Prostate gland (tissue), 2 donors: ENCODE results near the gene BSND. TPM values are rescaled to one million over a fixed set of nuclear protein-coding genes. Genes with fewer than 3 reads are reported as not detected.

Experiments
- DNase-seq: peaks from one replicate; pipeline ENCODE4 v3.0.0-alpha.2; 2019; ENCODE audit warnings: low spot score
- H3K27ac ChIP-seq, 2 donors: fragments of 200-600 bp; sonication (generic); 2 replicates each; pipeline ENCODE4 v1.5.1; 2017 to 2019
- H3K27me3 ChIP-seq: fragments of 200-600 bp; sonication (generic); replicated peaks from 2 replicates; pipeline ENCODE4 v1.5.1; 2019; ENCODE audit not compliant: insufficient read depth
- H3K36me3 ChIP-seq, 2 donors: fragments of 200-600 bp; sonication (generic); 1 replicate in 1 of 2; 2 replicates in 1 of 2; pipeline versions ENCODE4 v1.5.1 to v1.8.1; 2017 to 2019
- H3K4me1 ChIP-seq: fragments of 200-600 bp; sonication (generic); replicated peaks from 2 replicates; pipeline ENCODE4 v1.5.1; 2019
- H3K4me3 ChIP-seq, 2 donors: fragments of 200-600 bp; sonication (generic); 2 replicates each; pipeline ENCODE4 v1.5.1; 2017 to 2019
- H3K9me3 ChIP-seq: fragments of 200-600 bp; sonication (generic); 2 replicates; pipeline ENCODE4 v1.5.1; 2017
- CTCF ChIP-seq, 4 experiments: fragments of 200-600 bp in 2 of 4; fragments of 450-650 bp in 2 of 4; sonication (generic) in 2 of 4; IDR thresholded peaks; 1 replicate in 3 of 4; 2 replicates in 1 of 4; pipeline ENCODE4 v1.5.1; 2016 to 2019; ENCODE audit warnings: antibody characterized with exemption in 4 of 4, mild to moderate bottlenecking in 2 of 4, moderate library complexity in 2 of 4
- POLR2A ChIP-seq: fragments of 450-650 bp; IDR thresholded peaks from one replicate; pipeline ENCODE4 v1.6.1; 2016; ENCODE audit warnings: antibody characterized with exemption, mild to moderate bottlenecking
- POLR2AphosphoS5 ChIP-seq: sonication (generic); formaldehyde crosslinking; IDR thresholded peaks from one replicate; pipeline ENCODE4 v1.6.1; 2017; ENCODE audit warnings: antibody characterized with exemption
- WGBS: methylation state at CpG from one replicate; pipeline ENCODE4 v1.1.5; 2018; 5-methylcytosine and 5-hydroxymethylcytosine counted together
- intact Hi-C: fragments of 100-400 bp; cut with DNase I; formaldehyde crosslinking; loops from one replicate; pipeline ENCODE4 v1.14.2; 2022
- total RNA-seq, 2 donors: library from RNA; depleted of rRNA; stranded (reverse); fragments of >200 nt; gene quantifications; one replicate each; pipeline ENCODE4 v1.1.0, GENCODE V29; 2016

BSND gene
- total RNA-seq, 2 donors from 2014 or later: 0.11 TPM; not detected in 1

- intact Hi-C loops: no loop called here
- Histone ChIP-seq H3K4me1 (no peaks in the 10 kb centered on the region), H3K9me3 (no peaks in the 10 kb centered on the region), H3K4me3 (no peak overlapping the region), H3K27ac (no peak overlapping the region), H3K36me3 (no peaks in the 10 kb centered on the region), H3K27me3 (no peaks in the 10 kb centered on the region)
- no peak for DNase-seq
- WGBS: 88% methylated on average over 1 of the region's 1 CpG
- no peak for TF ChIP-seq POLR2A
- no peak for TF ChIP-seq POLR2AphosphoS5
- TF ChIP-seq CTCF (IDR thresholded peaks at IDR 0.05): no peak
Measured at GRCh38 chr1:54969879-54970278, 28.9 kb upstream of the BSND start.

GRCh38 chr1:54970901-54971300, 27.8 kb upstream of the BSND start:
- WGBS: 90% methylated on average over 5 of the region's 5 CpGs
- no peak overlapping the region for H3K27ac ChIP-seq
- no peak for DNase-seq
- no peaks in the 10 kb centered on the region for H3K4me1 ChIP-seq
- intact Hi-C loops: no loop called here
- H3K27me3 ChIP-seq: no peaks in the 10 kb centered on the region
- no peaks in the 10 kb centered on the region for H3K36me3 ChIP-seq
- no peak for TF ChIP-seq POLR2A
- TF ChIP-seq CTCF (IDR thresholded peaks at IDR 0.05): no peak
- TF ChIP-seq POLR2AphosphoS5: no peak
- no peaks in the 10 kb centered on the region for H3K9me3 ChIP-seq
- H3K4me3 ChIP-seq: no peak overlapping the region

DNA sequence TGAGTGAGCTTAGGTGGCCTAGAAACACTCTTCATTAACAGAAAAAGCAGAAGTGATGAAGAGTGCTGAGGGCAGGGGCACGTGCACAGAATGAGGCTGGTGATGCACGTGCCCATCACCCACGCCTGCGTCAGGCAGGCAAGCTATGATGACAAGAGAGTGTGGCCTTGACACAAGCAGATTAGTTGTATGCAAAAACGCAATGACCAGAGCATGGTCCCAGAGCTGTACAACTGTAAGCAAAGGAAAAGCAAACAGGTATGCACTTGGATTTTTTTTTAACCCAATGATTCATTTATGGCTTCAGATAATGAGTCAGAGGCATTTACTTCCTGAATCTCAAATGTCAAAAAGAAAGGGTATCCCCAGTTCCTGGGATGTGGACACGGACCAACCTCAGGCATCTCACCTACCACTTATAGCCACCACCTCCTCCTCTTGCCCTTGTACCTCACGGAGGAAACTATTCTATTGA, 27.4 kb upstream of the BSND start:
- Histone ChIP-seq H3K27ac (no peak overlapping the region), H3K9me3 (no peaks in the 10 kb centered on the region), H3K4me3 (no peak overlapping the region), H3K36me3 (no peaks in the 10 kb centered on the region), H3K4me1 (no peaks in the 10 kb centered on the region), H3K27me3 (no peaks in the 10 kb centered on the region)
- no peak for DNase-seq
- WGBS: 70% methylated on average over 7 of the region's 7 CpGs
- TF ChIP-seq POLR2A: no peak
- no peak for TF ChIP-seq CTCF (IDR thresholded peaks at IDR 0.05)
- TF ChIP-seq POLR2AphosphoS5: no peak
- intact Hi-C loops: no loop called here

DNA sequence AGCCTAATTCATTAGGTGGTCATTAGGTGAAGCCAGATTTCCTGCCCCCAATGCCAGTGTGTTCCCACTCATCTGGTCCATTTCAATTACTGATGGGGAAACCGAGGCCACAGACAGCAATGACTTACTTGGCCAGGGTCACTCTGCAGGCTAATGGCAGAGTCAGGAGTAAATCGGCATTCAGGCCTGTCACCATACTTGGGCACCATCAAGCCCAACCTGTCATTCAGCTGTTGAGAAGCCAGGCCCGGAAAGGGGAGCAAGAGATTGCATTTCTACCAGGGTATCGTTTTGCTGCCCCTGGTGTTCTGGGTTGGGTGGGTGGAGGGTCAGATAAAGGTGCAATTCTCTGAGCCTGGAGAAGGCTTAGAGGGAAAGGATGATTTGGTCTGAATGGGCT, 26.3 kb upstream of the BSND start:
- no peaks in the 10 kb centered on the region for H3K27me3 ChIP-seq
- H3K9me3 ChIP-seq: no peaks in the 10 kb centered on the region
- no peak overlapping the region for H3K4me3 ChIP-seq
- WGBS: 93% methylated on average over 4 of the region's 4 CpGs
- intact Hi-C loops: no loop called here
- no peak for DNase-seq
- H3K36me3 ChIP-seq: no peaks in the 10 kb centered on the region
- TF ChIP-seq CTCF (IDR thresholded peaks at IDR 0.05) (no peak), POLR2A (no peak), POLR2AphosphoS5 (no peak)
- H3K27ac ChIP-seq: no peak overlapping the region
- no peaks in the 10 kb centered on the region for H3K4me1 ChIP-seq

GRCh38 chr1:54973205-54973921, 25.4 kb upstream of the BSND start:
- no peak for DNase-seq
- H3K4me1 ChIP-seq: no peaks in the 10 kb centered on the region
- H3K9me3 ChIP-seq: no peaks in the 10 kb centered on the region
- no peak overlapping the region for H3K4me3 ChIP-seq
- H3K36me3 ChIP-seq: no peaks in the 10 kb centered on the region
- TF ChIP-seq CTCF (IDR thresholded peaks at IDR 0.05) (peak in 1 of 4 experiments; percentile 16), POLR2A (no peak), POLR2AphosphoS5 (peak; percentile 2)
- H3K27me3 ChIP-seq: no peaks in the 10 kb centered on the region
- intact Hi-C loops: no loop called here
- 45% methylated on average over 5 of the region's 5 CpGs for WGBS
- no peak overlapping the region for H3K27ac ChIP-seq
